ENCODE data around the gene COL8A1. TPM values are rescaled to one million over a fixed set of nuclear protein-coding genes. Genes with fewer than 3 reads are reported as not detected.

The COL8A1 gene
- total RNA-seq, 4 donors from 2014 or later = 2.2 to 8.6 (median 5.1) TPM

GRCh38 chr3:99768126-99768525 lies 129.7 kb downstream of the COL8A1 start:
- Histone ChIP-seq H3K9me3 (no peaks in the 10 kb centered on the region), H3K4me1 (peaks cover 0 to 1% of the 10 kb centered on the region in 2 donors), H3K4me3 (no peak overlapping the region), H3K27me3 (no peaks in the 10 kb centered on the region), H3K27ac (no peak overlapping the region), H3K36me3 (no peaks in the 10 kb centered on the region)
- TF ChIP-seq CTCF (IDR thresholded peaks at IDR 0.05 in 4 of 5, conservative IDR thresholded peaks at IDR 0.05 in 1 of 5) (no peak), POLR2A (IDR thresholded peaks at IDR 0.05) (no peak)
- intact Hi-C loops (cut with DNase I; ENCODE audit: low total_unique reads) = no loop called here
- in situ Hi-C loops (cut with MboI; ENCODE audit: low sequenced_read_pairs in 4 of 4) = loop anchor here in 3 of 4 donors (25.0 kb wide), 3 partner anchors 731 to 956 kb away; no protein-coding TSS in a partner anchor
- DNase-seq = no peak
- no peak for ATAC-seq

GRCh38 chr3:99768808-99769501 lies 130.6 kb downstream of the COL8A1 start:
- in situ Hi-C loops (cut with MboI; ENCODE audit: low sequenced_read_pairs in 4 of 4) (loop anchor here in 3 of 4 donors (25.0 kb wide), 3 partner anchors 732 to 957 kb away; no protein-coding TSS in a partner anchor), intact Hi-C loops (cut with DNase I; ENCODE audit: low total_unique reads) (no loop called here)
- DNase-seq (no peak), ATAC-seq (no peak)
- H3K4me3 ChIP-seq = no peak overlapping the region
- H3K9me3 ChIP-seq = no peaks in the 10 kb centered on the region
- no peak overlapping the region for H3K27ac ChIP-seq
- no peaks in the 10 kb centered on the region for H3K4me1 ChIP-seq
- no peaks in the 10 kb centered on the region for H3K36me3 ChIP-seq
- H3K27me3 ChIP-seq = no peaks in the 10 kb centered on the region
- TF ChIP-seq POLR2A (IDR thresholded peaks at IDR 0.05) (no peak), CTCF (IDR thresholded peaks at IDR 0.05 in 4 of 5, conservative IDR thresholded peaks at IDR 0.05 in 1 of 5) (no peak)

GRCh38 chr3:99772171-99772570 lies 133.8 kb downstream of the COL8A1 start:
- no peaks in the 10 kb centered on the region for H3K27me3 ChIP-seq
- H3K4me3 ChIP-seq = no peak overlapping the region
- TF ChIP-seq POLR2A (IDR thresholded peaks at IDR 0.05) = no peak
- no peak for TF ChIP-seq CTCF (IDR thresholded peaks at IDR 0.05 in 4 of 5, conservative IDR thresholded peaks at IDR 0.05 in 1 of 5)
- in situ Hi-C loops (cut with MboI; ENCODE audit: low sequenced_read_pairs in 4 of 4) (loop anchor here in 3 of 4 donors (25.0 kb wide), 3 partner anchors 735 to 960 kb away; no protein-coding TSS in a partner anchor), intact Hi-C loops (cut with DNase I; ENCODE audit: low total_unique reads) (no loop called here)
- DNase-seq (no peak), ATAC-seq (no peak)
- no peaks in the 10 kb centered on the region for H3K36me3 ChIP-seq
- no peaks in the 10 kb centered on the region for H3K4me1 ChIP-seq
- H3K27ac ChIP-seq = no peak overlapping the region
- H3K9me3 ChIP-seq = no peaks in the 10 kb centered on the region

- intact Hi-C loops (cut with DNase I; ENCODE audit: low total_unique reads) = no loop called here
- Histone ChIP-seq H3K4me1 (no peaks in the 10 kb centered on the region), H3K36me3 (no peaks in the 10 kb centered on the region), H3K27me3 (no peaks in the 10 kb centered on the region), H3K27ac (no peak overlapping the region), H3K4me3 (no peak overlapping the region), H3K9me3 (no peaks in the 10 kb centered on the region)
- TF ChIP-seq POLR2A (IDR thresholded peaks at IDR 0.05) = no peak
- ATAC-seq = no peak
- in situ Hi-C loops (cut with MboI; ENCODE audit: low sequenced_read_pairs in 4 of 4) = loop anchor here in 3 of 4 donors (25.0 kb wide), 3 partner anchors 735 to 960 kb away; no protein-coding TSS in a partner anchor
- DNase-seq = no peak
Observed at GRCh38 chr3:99772671-99773070, 134.3 kb downstream of the COL8A1 start.

GRCh38 chr3:99774467-99774866 lies 136.1 kb downstream of the COL8A1 start:
- no peaks in the 10 kb centered on the region for H3K4me1 ChIP-seq
- in situ Hi-C loops (cut with MboI; ENCODE audit: low sequenced_read_pairs in 4 of 4) (loop anchor here in 3 of 4 donors (25.0 kb wide), 3 partner anchors 737 to 962 kb away; no protein-coding TSS in a partner anchor), intact Hi-C loops (cut with DNase I; ENCODE audit: low total_unique reads) (no loop called here)
- H3K4me3 ChIP-seq = no peak overlapping the region
- no peaks in the 10 kb centered on the region for H3K36me3 ChIP-seq
- H3K27ac ChIP-seq = no peak overlapping the region
- DNase-seq (no peak), ATAC-seq (no peak)
- no peaks in the 10 kb centered on the region for H3K9me3 ChIP-seq
- H3K27me3 ChIP-seq = no peaks in the 10 kb centered on the region
- no peak for TF ChIP-seq CTCF (IDR thresholded peaks at IDR 0.05 in 4 of 5, conservative IDR thresholded peaks at IDR 0.05 in 1 of 5)
- no peak for TF ChIP-seq POLR2A (IDR thresholded peaks at IDR 0.05)

Data from gastrocnemius medialis (tissue), 4 donors.